SK-N-SH treated with all-trans-retinoic acid at 6 μM for 48 hours (cell line): ENCODE data around the gene TMEM107.
A peak's percentile ranks its signal among the peaks of the same experiment; 100 is the strongest.
"Not testable (repeated sequence)": the region's sequence is repeated elsewhere in the genome, so short reads cannot be mapped to it uniquely, and the experiment has no call there.

ENCODE experiments used
- ATAC-seq: fragments of 200-7000 bp; cut with Tn5 transposase; 3 replicates; pipeline ENCODE4 v1.9.1; 2020; ENCODE audit warnings: mild to moderate bottlenecking, moderate library complexity
- ARNTL ChIP-seq: fragments of 450-650 bp; formaldehyde crosslinking; IDR thresholded peaks from 2 replicates; pipeline ENCODE4 v1.5.0; 2020; ENCODE audit warnings: low read depth, mild to moderate bottlenecking, moderate library complexity, borderline replicate concordance
- BACH2 ChIP-seq: fragments of 250-450 bp; sonication (Bioruptor Pico); IDR thresholded peaks from 2 replicates; pipeline ENCODE4 v1.9.0; 2021; ENCODE audit warnings: mild to moderate bottlenecking, borderline replicate concordance
- CSDC2 ChIP-seq: fragments of 250-450 bp; sonication (Bioruptor Pico); IDR thresholded peaks from 2 replicates; pipeline ENCODE4 v1.5.0; 2020; ENCODE audit warnings: mild to moderate bottlenecking, moderate library complexity
- ESRRG ChIP-seq: fragments of 250-450 bp; sonication (Bioruptor Pico); IDR thresholded peaks from 2 replicates; pipeline ENCODE4 v1.6.1; 2021; ENCODE audit warnings: mild to moderate bottlenecking
- GLIS3 ChIP-seq: fragments of 250-450 bp; sonication (Bioruptor Pico); IDR thresholded peaks from 2 replicates; pipeline ENCODE4 v1.5.0; 2020; ENCODE audit warnings: mild to moderate bottlenecking, moderate library complexity
- ISL1 ChIP-seq: fragments of 250-450 bp; sonication (Bioruptor Pico); IDR thresholded peaks from 2 replicates; pipeline ENCODE4 v2.1.2; 2022; ENCODE audit warnings: mild to moderate bottlenecking, moderate library complexity
- OSR1 ChIP-seq: fragments of 250-450 bp; sonication (Bioruptor Pico); IDR thresholded peaks from 2 replicates; pipeline ENCODE4 v1.8.0; 2022; ENCODE audit warnings: moderate library complexity, mild to moderate bottlenecking, inconsistent platforms
- PPARA ChIP-seq: fragments of 250-450 bp; sonication (Bioruptor Pico); IDR thresholded peaks from 2 replicates; pipeline ENCODE4 v1.5.0; 2020; ENCODE audit warnings: mild to moderate bottlenecking, borderline replicate concordance
- RARB ChIP-seq: fragments of 250-450 bp; sonication (Bioruptor Pico); IDR thresholded peaks from 2 replicates; pipeline ENCODE4 v1.8.0; 2021; ENCODE audit warnings: mild to moderate bottlenecking, moderate library complexity
- SNAI2 ChIP-seq: fragments of 250-450 bp; sonication (Bioruptor Pico); IDR thresholded peaks from 2 replicates; pipeline ENCODE4 v1.5.0; 2020; ENCODE audit warnings: mild to moderate bottlenecking, moderate library complexity
- TCF4 ChIP-seq: fragments of 250-450 bp; sonication (Bioruptor Pico); IDR thresholded peaks from 2 replicates; pipeline ENCODE4 v1.8.0; 2021; ENCODE audit warnings: mild to moderate bottlenecking, moderate library complexity, borderline replicate concordance
- TOX ChIP-seq: fragments of 250-450 bp; sonication (Bioruptor Pico); IDR thresholded peaks from 2 replicates; pipeline ENCODE4 v1.8.0; 2021; ENCODE audit warnings: mild to moderate bottlenecking, moderate library complexity, borderline replicate concordance
- ZC3H10 ChIP-seq: fragments of 250-450 bp; sonication (Bioruptor Pico); IDR thresholded peaks from 2 replicates; pipeline ENCODE4 v1.5.1; 2021; ENCODE audit warnings: mild to moderate bottlenecking, moderate library complexity
- ZFP3 ChIP-seq: fragments of 250-450 bp; sonication (Bioruptor Pico); IDR thresholded peaks from 2 replicates; pipeline ENCODE4 v1.5.0; 2020; ENCODE audit warnings: mild to moderate bottlenecking, moderate library complexity
- ZFP30 ChIP-seq: fragments of 450-650 bp; formaldehyde crosslinking; IDR thresholded peaks from 2 replicates; pipeline ENCODE4 v1.5.0; 2022; ENCODE audit warnings: mild to moderate bottlenecking, moderate library complexity
- ZNF565 ChIP-seq: fragments of 450-650 bp; formaldehyde crosslinking; conservative IDR thresholded peaks from 2 replicates; pipeline ENCODE4 v1.5.0; 2020; ENCODE audit warnings: low read depth, mild to moderate bottlenecking, moderate library complexity
- ZNF70 ChIP-seq: fragments of 450-650 bp; formaldehyde crosslinking; IDR thresholded peaks from 2 replicates; pipeline ENCODE4 v1.5.0; 2020; ENCODE audit warnings: mild to moderate bottlenecking, moderate library complexity
- ZNF8 ChIP-seq: fragments of 450-650 bp; formaldehyde crosslinking; IDR thresholded peaks from 2 replicates; pipeline ENCODE4 v1.5.0; 2020; ENCODE audit warnings: mild to moderate bottlenecking, moderate library complexity
- TF ChIP-seq, protein P1 (sequence below): fragments of 250-450 bp; sonication (Bioruptor Pico); IDR thresholded peaks from 2 replicates; pipeline ENCODE4 v1.8.0; 2020; ENCODE audit warnings: mild to moderate bottlenecking, moderate library complexity, borderline replicate concordance
- TF ChIP-seq, protein P2 (sequence below): fragments of 250-450 bp; sonication (Bioruptor Pico); IDR thresholded peaks from 2 replicates; pipeline ENCODE4 v1.8.0; 2021; ENCODE audit warnings: low read depth, mild to moderate bottlenecking, moderate library complexity, borderline replicate concordance
- TF ChIP-seq, protein P3 (sequence below): fragments of 250-450 bp; sonication (Bioruptor Pico); IDR thresholded peaks from 2 replicates; pipeline ENCODE4 v1.5.1; 2021; ENCODE audit warnings: mild to moderate bottlenecking, moderate library complexity
- TF ChIP-seq, protein P4 (sequence below): fragments of 250-450 bp; sonication (Bioruptor Pico); IDR thresholded peaks from 2 replicates; pipeline ENCODE4 v1.5.1; 2020; ENCODE audit warnings: low read depth, mild to moderate bottlenecking, moderate library complexity
- TF ChIP-seq, protein P5 (sequence below): fragments of 250-450 bp; sonication (Bioruptor Pico); IDR thresholded peaks from 2 replicates; pipeline ENCODE4 v1.5.0; 2020; ENCODE audit warnings: mild to moderate bottlenecking, moderate library complexity

The TMEM107 gene

DNA sequence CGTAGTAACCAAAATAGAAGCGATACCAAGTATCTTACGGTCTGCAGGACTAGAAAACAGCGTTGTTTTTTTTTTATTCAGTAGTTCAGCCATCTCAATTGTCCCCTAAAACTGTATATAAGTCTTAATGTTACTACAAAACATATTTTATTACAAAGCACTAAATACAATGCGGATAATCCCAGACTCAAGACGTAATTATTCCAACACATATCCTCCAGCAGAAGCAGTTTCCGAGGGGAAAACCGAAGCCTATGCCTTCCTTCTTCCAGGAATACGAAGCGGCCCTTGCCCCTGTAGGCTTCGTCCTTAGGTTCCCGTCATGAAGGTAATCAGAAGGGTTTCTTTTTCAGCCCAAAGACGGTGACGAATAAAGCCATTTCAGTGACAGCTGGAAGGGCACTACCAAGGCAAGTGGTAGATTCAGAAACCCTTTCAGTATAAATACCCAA, 2.3 kb downstream of the TMEM107 start:
- TF ChIP-seq ARNTL (CRISPR knock-in tag) = no peak
- no peak for TF ChIP-seq ISL1 (CRISPR knock-in tag)
- peak; percentile 6 for ATAC-seq

DNA sequence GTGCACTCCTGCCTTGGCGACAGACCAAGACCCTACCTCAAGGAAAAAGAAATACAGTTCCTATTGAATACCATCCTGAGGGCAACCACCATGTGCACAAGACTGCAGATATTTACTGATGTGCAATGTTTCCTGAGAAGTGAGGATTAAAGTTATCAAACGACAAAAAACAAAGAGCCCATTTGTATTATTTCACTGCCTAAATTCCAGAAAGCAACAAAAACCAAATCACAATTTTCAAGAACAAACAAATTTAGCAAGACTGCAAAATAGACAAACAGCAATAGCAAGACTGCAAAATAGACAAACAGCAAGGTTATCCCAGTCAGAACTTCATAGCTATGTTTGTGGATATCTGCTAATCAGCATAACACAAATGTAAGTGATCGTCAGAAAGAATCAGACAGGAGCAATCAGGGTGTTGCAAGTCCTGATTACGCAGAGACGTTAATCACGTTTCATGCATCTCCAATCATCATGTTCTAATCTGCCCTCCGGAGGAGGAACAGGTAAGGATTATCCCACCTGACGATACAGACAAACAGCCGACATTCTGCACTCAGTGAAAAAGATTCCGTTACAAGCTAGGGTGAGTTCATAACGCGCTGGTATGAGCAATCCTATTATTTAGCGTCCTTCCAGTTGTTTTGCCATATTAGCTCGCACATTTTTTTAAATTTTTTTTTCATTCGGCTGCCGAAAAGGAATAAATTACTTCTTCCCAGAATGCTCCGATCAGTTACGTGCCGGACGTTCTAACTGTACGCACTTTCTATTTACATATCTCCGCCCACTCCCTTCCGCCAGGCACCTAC, 2.9 kb downstream of the TMEM107 start:
- peak; percentile 84 for ATAC-seq

DNA sequence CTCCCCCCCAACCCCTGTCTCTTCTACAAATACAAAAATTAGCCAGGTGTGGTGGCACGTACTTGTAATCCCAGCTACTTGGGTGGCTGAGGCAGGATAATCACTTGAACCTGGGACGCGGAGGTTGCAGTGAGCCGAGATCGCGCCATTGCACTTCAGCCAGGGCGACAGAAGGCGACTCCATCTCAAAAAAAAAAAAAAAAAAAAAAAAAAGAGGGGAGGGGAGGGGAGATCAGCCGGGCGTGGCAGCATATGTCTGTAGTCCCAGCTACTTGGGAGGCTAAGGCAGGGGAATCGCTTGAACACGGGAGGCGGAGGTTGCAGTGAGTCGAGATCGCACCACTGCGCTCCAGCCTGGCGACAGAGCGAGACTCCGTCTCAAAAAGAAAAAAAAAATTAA, 6.0 kb downstream of the TMEM107 start:
- ATAC-seq = not testable (repeated sequence)

More for the DNA sequence above, 2.9 kb downstream of the TMEM107 start:
- TF ChIP-seq, protein P1, sequence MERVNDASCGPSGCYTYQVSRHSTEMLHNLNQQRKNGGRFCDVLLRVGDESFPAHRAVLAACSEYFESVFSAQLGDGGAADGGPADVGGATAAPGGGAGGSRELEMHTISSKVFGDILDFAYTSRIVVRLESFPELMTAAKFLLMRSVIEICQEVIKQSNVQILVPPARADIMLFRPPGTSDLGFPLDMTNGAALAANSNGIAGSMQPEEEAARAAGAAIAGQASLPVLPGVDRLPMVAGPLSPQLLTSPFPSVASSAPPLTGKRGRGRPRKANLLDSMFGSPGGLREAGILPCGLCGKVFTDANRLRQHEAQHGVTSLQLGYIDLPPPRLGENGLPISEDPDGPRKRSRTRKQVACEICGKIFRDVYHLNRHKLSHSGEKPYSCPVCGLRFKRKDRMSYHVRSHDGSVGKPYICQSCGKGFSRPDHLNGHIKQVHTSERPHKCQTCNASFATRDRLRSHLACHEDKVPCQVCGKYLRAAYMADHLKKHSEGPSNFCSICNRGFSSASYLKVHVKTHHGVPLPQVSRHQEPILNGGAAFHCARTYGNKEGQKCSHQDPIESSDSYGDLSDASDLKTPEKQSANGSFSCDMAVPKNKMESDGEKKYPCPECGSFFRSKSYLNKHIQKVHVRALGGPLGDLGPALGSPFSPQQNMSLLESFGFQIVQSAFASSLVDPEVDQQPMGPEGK = peak; percentile 100
- peak; percentile 93 for TF ChIP-seq TCF4 (CRISPR knock-in tag)
- TF ChIP-seq ARNTL (CRISPR knock-in tag) = peak; percentile 94
- TF ChIP-seq ZC3H10 (CRISPR knock-in tag) = peak; percentile 99
- peak; percentile 98 for TF ChIP-seq SNAI2 (CRISPR knock-in tag)
- peak; percentile 100 for TF ChIP-seq GLIS3 (CRISPR knock-in tag)
- TF ChIP-seq RARB (CRISPR knock-in tag) = peak; percentile 99
- peak; percentile 99 for TF ChIP-seq TOX (CRISPR knock-in tag)
- peak; percentile 86 for TF ChIP-seq ZFP30 (CRISPR knock-in tag)
- TF ChIP-seq ZNF70 (CRISPR knock-in tag) = peak; percentile 91
- no peak for TF ChIP-seq OSR1 (CRISPR knock-in tag)
- no peak for TF ChIP-seq BACH2 (CRISPR knock-in tag)
- TF ChIP-seq ESRRG (CRISPR knock-in tag) = peak; percentile 100
- TF ChIP-seq, protein P2, sequence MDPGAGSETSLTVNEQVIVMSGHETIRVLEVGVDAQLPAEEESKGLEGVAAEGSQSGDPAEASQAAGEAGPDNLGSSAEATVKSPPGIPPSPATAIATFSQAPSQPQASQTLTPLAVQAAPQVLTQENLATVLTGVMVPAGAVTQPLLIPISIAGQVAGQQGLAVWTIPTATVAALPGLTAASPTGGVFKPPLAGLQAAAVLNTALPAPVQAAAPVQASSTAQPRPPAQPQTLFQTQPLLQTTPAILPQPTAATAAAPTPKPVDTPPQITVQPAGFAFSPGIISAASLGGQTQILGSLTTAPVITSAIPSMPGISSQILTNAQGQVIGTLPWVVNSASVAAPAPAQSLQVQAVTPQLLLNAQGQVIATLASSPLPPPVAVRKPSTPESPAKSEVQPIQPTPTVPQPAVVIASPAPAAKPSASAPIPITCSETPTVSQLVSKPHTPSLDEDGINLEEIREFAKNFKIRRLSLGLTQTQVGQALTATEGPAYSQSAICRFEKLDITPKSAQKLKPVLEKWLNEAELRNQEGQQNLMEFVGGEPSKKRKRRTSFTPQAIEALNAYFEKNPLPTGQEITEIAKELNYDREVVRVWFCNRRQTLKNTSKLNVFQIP (CRISPR knock-in tag) = peak; percentile 98
- TF ChIP-seq, protein P3, sequence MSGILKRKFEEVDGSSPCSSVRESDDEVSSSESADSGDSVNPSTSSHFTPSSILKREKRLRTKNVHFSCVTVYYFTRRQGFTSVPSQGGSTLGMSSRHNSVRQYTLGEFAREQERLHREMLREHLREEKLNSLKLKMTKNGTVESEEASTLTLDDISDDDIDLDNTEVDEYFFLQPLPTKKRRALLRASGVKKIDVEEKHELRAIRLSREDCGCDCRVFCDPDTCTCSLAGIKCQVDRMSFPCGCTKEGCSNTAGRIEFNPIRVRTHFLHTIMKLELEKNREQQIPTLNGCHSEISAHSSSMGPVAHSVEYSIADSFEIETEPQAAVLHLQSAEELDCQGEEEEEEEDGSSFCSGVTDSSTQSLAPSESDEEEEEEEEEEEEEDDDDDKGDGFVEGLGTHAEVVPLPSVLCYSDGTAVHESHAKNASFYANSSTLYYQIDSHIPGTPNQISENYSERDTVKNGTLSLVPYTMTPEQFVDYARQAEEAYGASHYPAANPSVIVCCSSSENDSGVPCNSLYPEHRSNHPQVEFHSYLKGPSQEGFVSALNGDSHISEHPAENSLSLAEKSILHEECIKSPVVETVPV (CRISPR knock-in tag) = peak; percentile 100
- TF ChIP-seq, protein P4, sequence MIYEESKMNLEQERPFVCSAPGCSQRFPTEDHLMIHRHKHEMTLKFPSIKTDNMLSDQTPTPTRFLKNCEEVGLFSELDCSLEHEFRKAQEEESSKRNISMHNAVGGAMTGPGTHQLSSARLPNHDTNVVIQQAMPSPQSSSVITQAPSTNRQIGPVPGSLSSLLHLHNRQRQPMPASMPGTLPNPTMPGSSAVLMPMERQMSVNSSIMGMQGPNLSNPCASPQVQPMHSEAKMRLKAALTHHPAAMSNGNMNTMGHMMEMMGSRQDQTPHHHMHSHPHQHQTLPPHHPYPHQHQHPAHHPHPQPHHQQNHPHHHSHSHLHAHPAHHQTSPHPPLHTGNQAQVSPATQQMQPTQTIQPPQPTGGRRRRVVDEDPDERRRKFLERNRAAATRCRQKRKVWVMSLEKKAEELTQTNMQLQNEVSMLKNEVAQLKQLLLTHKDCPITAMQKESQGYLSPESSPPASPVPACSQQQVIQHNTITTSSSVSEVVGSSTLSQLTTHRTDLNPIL (CRISPR knock-in tag) = peak; percentile 100
- TF ChIP-seq, protein P5, sequence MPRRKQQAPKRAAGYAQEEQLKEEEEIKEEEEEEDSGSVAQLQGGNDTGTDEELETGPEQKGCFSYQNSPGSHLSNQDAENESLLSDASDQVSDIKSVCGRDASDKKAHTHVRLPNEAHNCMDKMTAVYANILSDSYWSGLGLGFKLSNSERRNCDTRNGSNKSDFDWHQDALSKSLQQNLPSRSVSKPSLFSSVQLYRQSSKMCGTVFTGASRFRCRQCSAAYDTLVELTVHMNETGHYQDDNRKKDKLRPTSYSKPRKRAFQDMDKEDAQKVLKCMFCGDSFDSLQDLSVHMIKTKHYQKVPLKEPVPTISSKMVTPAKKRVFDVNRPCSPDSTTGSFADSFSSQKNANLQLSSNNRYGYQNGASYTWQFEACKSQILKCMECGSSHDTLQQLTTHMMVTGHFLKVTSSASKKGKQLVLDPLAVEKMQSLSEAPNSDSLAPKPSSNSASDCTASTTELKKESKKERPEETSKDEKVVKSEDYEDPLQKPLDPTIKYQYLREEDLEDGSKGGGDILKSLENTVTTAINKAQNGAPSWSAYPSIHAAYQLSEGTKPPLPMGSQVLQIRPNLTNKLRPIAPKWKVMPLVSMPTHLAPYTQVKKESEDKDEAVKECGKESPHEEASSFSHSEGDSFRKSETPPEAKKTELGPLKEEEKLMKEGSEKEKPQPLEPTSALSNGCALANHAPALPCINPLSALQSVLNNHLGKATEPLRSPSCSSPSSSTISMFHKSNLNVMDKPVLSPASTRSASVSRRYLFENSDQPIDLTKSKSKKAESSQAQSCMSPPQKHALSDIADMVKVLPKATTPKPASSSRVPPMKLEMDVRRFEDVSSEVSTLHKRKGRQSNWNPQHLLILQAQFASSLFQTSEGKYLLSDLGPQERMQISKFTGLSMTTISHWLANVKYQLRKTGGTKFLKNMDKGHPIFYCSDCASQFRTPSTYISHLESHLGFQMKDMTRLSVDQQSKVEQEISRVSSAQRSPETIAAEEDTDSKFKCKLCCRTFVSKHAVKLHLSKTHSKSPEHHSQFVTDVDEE (CRISPR knock-in tag) = peak; percentile 92
- peak; percentile 93 for TF ChIP-seq PPARA
- peak; percentile 91 for TF ChIP-seq CSDC2 (CRISPR knock-in tag)
- TF ChIP-seq ISL1 (CRISPR knock-in tag) = 0 out of 2 replicates have a peak, but pooled peaks have one; percentile 37
- peak; percentile 87 for TF ChIP-seq ZFP3 (CRISPR knock-in tag)
- peak; percentile 97 for TF ChIP-seq ZNF565 (CRISPR knock-in tag)
- peak; percentile 87 for TF ChIP-seq ZNF8
